Keratinocyte (primary cell): ENCODE data around the gene NHERF2.

Experiments used
- CTCF ChIP-seq, 3 experiments: IDR thresholded peaks in 1 of 3; conservative IDR thresholded peaks in 1 of 3; optimal IDR thresholded peaks in 1 of 3; 2 replicates in 2 of 3; 3 replicates in 1 of 3; pipeline versions ENCODE3 to v1.5.1; 2011; ENCODE audit warnings: low read length in 3 of 3, mild to moderate bottlenecking in 3 of 3, moderate library complexity in 2 of 3, control low read depth in 1 of 3, inconsistent platforms in 1 of 3; ENCODE audit not compliant: insufficient read depth in 2 of 3; ENCODE audit errors: extremely low read depth in 1 of 3
- EZH2 ChIP-seq: IDR thresholded peaks from one replicate; pipeline ENCODE4 v1.6.1; 2012; ENCODE audit warnings: inconsistent platforms, mild to moderate bottlenecking, low read length, moderate library complexity

GRCh38 chr16:2022723-2023091, 4.0 kb upstream of the NHERF2 start:
- TF ChIP-seq CTCF (optimal IDR thresholded peaks at IDR 0.05 in 1 of 3, IDR thresholded peaks at IDR 0.05 in 1 of 3, conservative IDR thresholded peaks at IDR 0.05 in 1 of 3; ENCODE audit: extremely low read depth in 1 of 3, insufficient read depth in 2 of 3, low read length in 3 of 3) (no peak), EZH2 (no peak)
